ENCODE data around the gene CCT8.

- TF ChIP-seq POLR2A (IDR thresholded peaks at IDR 0.05; ENCODE audit: low read depth, low read length) (no peak), CTCF (conservative IDR thresholded peaks at IDR 0.05; ENCODE audit: low read depth, low read length) (no peak)
Measured at GRCh38 chr21:29056538-29057050, 16.9 kb downstream of the CCT8 start.

Data from IMR-90 (cell line).